GM18867 (cell line): ENCODE measurements around the gene DNAJC28.

ENCODE experiments used
- ATAC-seq: cut with Tn5 transposase; IDR thresholded peaks from one replicate; pipeline ENCODE4 v1.9.1; 2021; ENCODE audit warnings: mild to moderate bottlenecking, moderate library complexity; ENCODE audit not compliant: unreplicated experiment

Gene DNAJC28

DNA sequence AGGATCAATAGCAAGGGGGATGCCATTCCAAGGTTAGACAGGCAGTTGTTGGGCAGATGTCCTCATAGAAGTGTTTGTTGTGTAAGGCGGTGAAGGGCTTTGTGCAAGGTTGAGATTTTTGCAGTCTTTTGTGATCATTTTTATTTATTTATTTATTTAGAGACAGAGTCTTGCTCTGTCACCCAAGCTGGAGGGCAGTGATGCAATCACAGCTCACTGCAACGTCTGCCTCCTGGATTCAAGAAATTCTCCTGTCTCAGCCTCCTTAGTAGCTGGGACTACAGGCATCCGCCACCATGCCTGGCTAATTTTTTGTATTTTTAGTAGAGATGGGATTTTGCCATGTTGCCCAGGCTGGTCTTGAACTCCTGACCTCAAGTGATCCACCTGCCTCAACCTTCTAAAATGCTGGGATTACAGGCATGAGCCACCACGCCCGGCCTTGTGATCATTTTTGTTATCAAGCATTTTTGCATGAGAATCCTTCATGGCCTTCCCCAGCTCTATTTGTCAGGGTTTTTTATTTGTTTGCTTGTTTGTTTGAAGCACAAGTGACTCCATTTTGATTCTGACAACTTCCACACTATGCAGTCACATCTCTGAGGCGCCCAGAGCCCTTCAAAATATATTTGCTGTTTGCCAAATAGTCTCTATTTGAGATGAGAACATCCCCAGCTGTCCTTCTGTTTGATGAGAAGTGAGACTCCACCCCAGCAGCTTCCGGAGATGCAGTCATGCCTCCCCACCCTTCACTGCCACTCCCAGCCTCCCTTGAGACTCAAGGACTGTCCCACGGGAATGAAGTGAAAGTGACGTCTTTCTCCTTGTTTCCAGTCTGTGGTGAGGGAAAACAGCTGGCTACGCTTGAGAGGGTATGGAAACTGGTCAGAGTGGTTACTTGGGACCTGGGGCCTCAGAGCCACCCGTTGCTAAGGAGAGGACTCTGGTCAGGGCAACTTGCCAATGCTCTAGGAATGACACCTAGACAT, 49.7 kb downstream of the DNAJC28 start:
- ATAC-seq: no peak
